Ishikawa (cell line): ENCODE data around the gene ST7.

Source experiments
- CEBPB ChIP-seq: IDR thresholded peaks from 2 replicates; pipeline ENCODE4 v1.6.1; 2012
- CREB1 ChIP-seq: IDR thresholded peaks from 2 replicates; pipeline ENCODE4 v1.6.1; 2012; ENCODE audit warnings: low read depth
- EP300 ChIP-seq: IDR thresholded peaks from 2 replicates; pipeline ENCODE4 v1.6.1; 2012; ENCODE audit warnings: borderline replicate concordance
- MAX ChIP-seq: IDR thresholded peaks from 2 replicates; pipeline ENCODE4 v1.6.1; 2012
- NFIC ChIP-seq: IDR thresholded peaks from 2 replicates; pipeline ENCODE4 v1.6.1; 2012
- RAD21 ChIP-seq: IDR thresholded peaks from 2 replicates; pipeline ENCODE4 v1.6.1; 2012; ENCODE audit warnings: low read depth
- TAF1 ChIP-seq: IDR thresholded peaks from 2 replicates; pipeline ENCODE4 v1.6.1; 2012; ENCODE audit warnings: low read depth, mild to moderate bottlenecking
- TCF12 ChIP-seq: IDR thresholded peaks from 2 replicates; pipeline ENCODE4 v1.6.1; 2012; ENCODE audit warnings: low read depth
- TEAD4 ChIP-seq: IDR thresholded peaks from 2 replicates; pipeline ENCODE4 v1.6.1; 2012
- YY1 ChIP-seq: IDR thresholded peaks from 2 replicates; pipeline ENCODE4 v1.6.1; 2012; ENCODE audit warnings: low read depth
- ZBTB7A ChIP-seq: IDR thresholded peaks from 2 replicates; pipeline ENCODE4 v1.6.1; 2012; ENCODE audit warnings: low read depth
- TF ChIP-seq, protein P1 (sequence below): IDR thresholded peaks from 2 replicates; pipeline ENCODE4 v1.6.1; 2012
- TF ChIP-seq, protein P2 (sequence below): IDR thresholded peaks from 2 replicates; pipeline ENCODE4 v1.6.1; 2012; ENCODE audit warnings: low read depth, mild to moderate bottlenecking

DNA sequence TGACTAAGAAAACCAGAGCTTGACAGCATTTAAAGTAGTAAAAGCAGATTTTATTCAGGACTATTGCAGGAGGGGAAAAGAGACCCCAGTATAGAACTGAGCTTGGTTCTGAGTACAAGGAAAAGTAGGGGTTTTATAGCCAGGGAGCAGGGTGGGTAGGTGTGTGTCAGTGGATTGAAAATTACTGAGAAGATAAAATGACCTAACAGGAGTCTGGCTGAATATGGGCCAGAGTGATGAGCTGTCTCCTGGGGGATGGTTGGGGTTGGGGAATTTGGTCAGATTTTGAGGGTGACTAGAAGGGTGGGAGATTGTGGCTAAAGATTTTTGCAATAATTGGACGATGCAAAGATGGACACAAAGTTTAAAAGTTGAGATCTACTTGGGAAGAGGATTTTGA, 114.0 kb downstream of the ST7 start:
- TF ChIP-seq, protein P1, sequence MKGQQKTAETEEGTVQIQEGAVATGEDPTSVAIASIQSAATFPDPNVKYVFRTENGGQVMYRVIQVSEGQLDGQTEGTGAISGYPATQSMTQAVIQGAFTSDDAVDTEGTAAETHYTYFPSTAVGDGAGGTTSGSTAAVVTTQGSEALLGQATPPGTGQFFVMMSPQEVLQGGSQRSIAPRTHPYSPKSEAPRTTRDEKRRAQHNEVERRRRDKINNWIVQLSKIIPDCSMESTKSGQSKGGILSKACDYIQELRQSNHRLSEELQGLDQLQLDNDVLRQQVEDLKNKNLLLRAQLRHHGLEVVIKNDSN, result no peak
- TF ChIP-seq, protein P2, sequence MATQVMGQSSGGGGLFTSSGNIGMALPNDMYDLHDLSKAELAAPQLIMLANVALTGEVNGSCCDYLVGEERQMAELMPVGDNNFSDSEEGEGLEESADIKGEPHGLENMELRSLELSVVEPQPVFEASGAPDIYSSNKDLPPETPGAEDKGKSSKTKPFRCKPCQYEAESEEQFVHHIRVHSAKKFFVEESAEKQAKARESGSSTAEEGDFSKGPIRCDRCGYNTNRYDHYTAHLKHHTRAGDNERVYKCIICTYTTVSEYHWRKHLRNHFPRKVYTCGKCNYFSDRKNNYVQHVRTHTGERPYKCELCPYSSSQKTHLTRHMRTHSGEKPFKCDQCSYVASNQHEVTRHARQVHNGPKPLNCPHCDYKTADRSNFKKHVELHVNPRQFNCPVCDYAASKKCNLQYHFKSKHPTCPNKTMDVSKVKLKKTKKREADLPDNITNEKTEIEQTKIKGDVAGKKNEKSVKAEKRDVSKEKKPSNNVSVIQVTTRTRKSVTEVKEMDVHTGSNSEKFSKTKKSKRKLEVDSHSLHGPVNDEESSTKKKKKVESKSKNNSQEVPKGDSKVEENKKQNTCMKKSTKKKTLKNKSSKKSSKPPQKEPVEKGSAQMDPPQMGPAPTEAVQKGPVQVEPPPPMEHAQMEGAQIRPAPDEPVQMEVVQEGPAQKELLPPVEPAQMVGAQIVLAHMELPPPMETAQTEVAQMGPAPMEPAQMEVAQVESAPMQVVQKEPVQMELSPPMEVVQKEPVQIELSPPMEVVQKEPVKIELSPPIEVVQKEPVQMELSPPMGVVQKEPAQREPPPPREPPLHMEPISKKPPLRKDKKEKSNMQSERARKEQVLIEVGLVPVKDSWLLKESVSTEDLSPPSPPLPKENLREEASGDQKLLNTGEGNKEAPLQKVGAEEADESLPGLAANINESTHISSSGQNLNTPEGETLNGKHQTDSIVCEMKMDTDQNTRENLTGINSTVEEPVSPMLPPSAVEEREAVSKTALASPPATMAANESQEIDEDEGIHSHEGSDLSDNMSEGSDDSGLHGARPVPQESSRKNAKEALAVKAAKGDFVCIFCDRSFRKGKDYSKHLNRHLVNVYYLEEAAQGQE, result no peak
- TF ChIP-seq NFIC, result no peak
- no peak for TF ChIP-seq ZBTB7A
- no peak for TF ChIP-seq TCF12
- no peak for TF ChIP-seq EP300
- no peak for TF ChIP-seq YY1
- no peak for TF ChIP-seq TAF1
- TF ChIP-seq CREB1, result no peak
- no peak for TF ChIP-seq RAD21
- no peak for TF ChIP-seq MAX
- TF ChIP-seq CEBPB, result no peak
- TF ChIP-seq TEAD4, result no peak
